GM12878 (cell line): Measurements from ENCODE around the gene ACYP1. TPM values are rescaled to one million over a fixed set of nuclear protein-coding genes. Genes with fewer than 3 reads are reported as not detected.
A peak's percentile ranks its signal among the peaks of the same experiment; 100 is the strongest.

Experiments
- BACH1 ChIP-seq: fragments of 450-650 bp; IDR thresholded peaks from 2 replicates; pipeline ENCODE4 v1.6.1; 2017; ENCODE audit warnings: mild to moderate bottlenecking, borderline replicate concordance
- EED ChIP-seq: sonication (generic); IDR thresholded peaks from 2 replicates; pipeline ENCODE4 v1.6.1; 2016; ENCODE audit warnings: antibody characterized with exemption, low read depth
- EGR1 ChIP-seq, 2 experiments: IDR thresholded peaks; 1 replicate in 1 of 2; 2 replicates in 1 of 2; pipeline ENCODE4 v1.6.1; 2011 to 2012; ENCODE audit warnings: low read depth in 2 of 2, low read length in 2 of 2, borderline replicate concordance in 1 of 2, mild to moderate bottlenecking in 1 of 2, moderate library complexity in 1 of 2
- EP300 ChIP-seq, 2 experiments: fragments of 150-350 bp in 1 of 2; IDR thresholded peaks; 2 replicates each; pipeline ENCODE4 v1.6.1; 2011 to 2012; ENCODE audit warnings: low read depth in 2 of 2, low read length in 2 of 2, borderline replicate concordance in 1 of 2, improper control_type of control experiment in 1 of 2, inconsistent platforms in 1 of 2; ENCODE audit not compliant: control insufficient read depth in 1 of 2
- HDAC2 ChIP-seq: fragments of 200-600 bp; sonication (generic); IDR thresholded peaks from 2 replicates; pipeline ENCODE4 v1.6.1; 2017
- HDAC6 ChIP-seq: fragments of 200-600 bp; sonication (generic); IDR thresholded peaks from one replicate; pipeline ENCODE4 v1.8.0; 2017; ENCODE audit warnings: antibody characterized with exemption; ENCODE audit not compliant: unreplicated experiment
- LARP7 ChIP-seq: fragments of 450-650 bp; IDR thresholded peaks from 2 replicates; pipeline ENCODE4 v1.6.1; 2017; ENCODE audit warnings: mild to moderate bottlenecking
- POLR2A ChIP-seq: IDR thresholded peaks from 2 replicates; pipeline ENCODE4 v1.6.1; 2011; ENCODE audit warnings: low read depth, mild to moderate bottlenecking, low read length
- RELA ChIP-seq: fragments of 450-650 bp; IDR thresholded peaks from 2 replicates; pipeline ENCODE4 v1.8.0; 2014; ENCODE audit warnings: borderline replicate concordance; ENCODE audit not compliant: partially characterized antibody
- RUNX3 ChIP-seq: IDR thresholded peaks from 2 replicates; pipeline ENCODE4 v1.6.1; 2012; ENCODE audit warnings: low read length, inconsistent platforms
- SMARCA5 ChIP-seq: fragments of 450-650 bp; IDR thresholded peaks from 2 replicates; pipeline ENCODE4 v1.6.1; 2017; ENCODE audit warnings: mild to moderate bottlenecking
- SMC3 ChIP-seq: IDR thresholded peaks from 2 replicates; pipeline ENCODE4 v1.6.1; 2011; ENCODE audit warnings: low read length, improper control_type of control experiment, borderline replicate concordance
- SRF ChIP-seq, 2 experiments: IDR thresholded peaks; 2 replicates each; pipeline ENCODE4 v1.6.1; 2011; ENCODE audit warnings: low read depth in 2 of 2, low read length in 2 of 2, mild to moderate bottlenecking in 1 of 2, moderate library complexity in 1 of 2
- TCF12 ChIP-seq: IDR thresholded peaks from 2 replicates; pipeline ENCODE4 v1.6.1; 2011; ENCODE audit warnings: low read depth, mild to moderate bottlenecking, low read length
- polyA plus RNA-seq, 11 experiments: library from polyadenylated mRNA; depleted of rRNA in 4 of 11; unstranded in 6 of 11; stranded (reverse) in 5 of 11; fragments of >200 nt; fragmentation: Nextera tagmentation in 4 of 11; fragmentation: Illumina TruSeq in 1 of 11; extraction: Ambion mirVana in 4 of 11; extraction: Trizol in 1 of 11; gene quantifications; 1 replicate in 1 of 11; 2 replicates in 10 of 11; pipeline versions ENCODE4 v1.2.1 to v1.2.3, GENCODE V29; 2011 to 2016; ENCODE audit warnings: inconsistent platforms in 2 of 11, missing spikeins in 2 of 11, low read depth in 1 of 11
- total RNA-seq, 4 experiments: library from RNA; depleted of rRNA in 3 of 4; stranded (reverse); fragments of >200 nt in 3 of 4; fragmentation: Illumina TruSeq in 1 of 4; extraction: Trizol in 1 of 4; gene quantifications; 2 replicates each; pipeline versions ENCODE4 v1.2.1 to v1.2.3, GENCODE V29; 2013 to 2021
- TF ChIP-seq, protein P1 (sequence below): fragments of 450-650 bp; IDR thresholded peaks from 2 replicates; pipeline ENCODE4 v1.6.1; 2017; ENCODE audit warnings: mild to moderate bottlenecking, moderate library complexity
- TF ChIP-seq, protein P2 (sequence below): fragments of 450-650 bp; IDR thresholded peaks from 2 replicates; pipeline ENCODE4 v1.6.1; 2016; ENCODE audit warnings: mild to moderate bottlenecking
- TF ChIP-seq, protein P3 (sequence below): fragments of 450-650 bp; formaldehyde crosslinking; IDR thresholded peaks from 2 replicates; pipeline ENCODE4 v1.4.0; 2022; ENCODE audit warnings: mild to moderate bottlenecking, moderate library complexity
- TF ChIP-seq, protein P4 (sequence below): fragments of 450-650 bp; conservative IDR thresholded peaks from 2 replicates; pipeline ENCODE4 v1.6.1; 2017; ENCODE audit warnings: mild to moderate bottlenecking, moderate library complexity

The ACYP1 gene
- total and polyA plus RNA-seq, 10 of the 15 experiments (the other 5 are each of a cell fraction or from before 2014, with no cell fraction given) = 18.2 to 52.6 (median 43.5) TPM

DNA sequence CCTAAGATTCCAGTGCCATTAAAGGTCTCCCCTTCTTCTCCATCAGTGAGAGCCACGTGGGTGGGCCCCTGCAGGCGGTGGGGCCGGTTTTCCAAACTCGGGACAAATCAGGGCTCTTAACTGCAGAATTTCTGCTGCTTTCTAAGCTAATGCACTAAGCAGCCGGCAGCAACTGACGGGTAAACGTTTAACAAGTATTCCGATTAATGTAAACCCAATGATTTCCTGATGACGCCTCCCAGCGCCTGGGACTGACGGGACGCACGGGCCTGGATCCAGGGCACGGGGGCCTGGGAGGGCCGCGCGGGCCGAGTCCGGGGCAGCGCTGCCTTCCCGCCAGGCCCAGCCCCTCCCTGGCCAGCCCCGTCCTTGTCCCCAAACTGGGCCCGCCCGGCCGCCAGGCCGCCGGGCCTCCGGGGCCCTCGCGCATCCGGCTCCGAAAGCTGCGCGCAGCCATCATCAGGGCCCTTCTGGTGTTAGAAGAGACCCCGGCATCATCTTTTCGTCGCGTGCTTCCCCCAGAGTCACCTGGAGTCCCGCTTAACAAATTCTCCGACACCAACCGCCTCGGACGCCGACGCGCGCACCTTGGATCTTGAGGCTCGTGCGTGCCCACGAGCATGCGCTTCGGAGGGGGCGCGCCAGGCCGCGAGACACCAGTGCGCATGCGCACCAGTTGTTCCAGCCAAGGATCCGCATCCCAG, 12.8 kb downstream of the ACYP1 start, which contains the start of gene MLH3 (continued):
- TF ChIP-seq, protein P1, sequence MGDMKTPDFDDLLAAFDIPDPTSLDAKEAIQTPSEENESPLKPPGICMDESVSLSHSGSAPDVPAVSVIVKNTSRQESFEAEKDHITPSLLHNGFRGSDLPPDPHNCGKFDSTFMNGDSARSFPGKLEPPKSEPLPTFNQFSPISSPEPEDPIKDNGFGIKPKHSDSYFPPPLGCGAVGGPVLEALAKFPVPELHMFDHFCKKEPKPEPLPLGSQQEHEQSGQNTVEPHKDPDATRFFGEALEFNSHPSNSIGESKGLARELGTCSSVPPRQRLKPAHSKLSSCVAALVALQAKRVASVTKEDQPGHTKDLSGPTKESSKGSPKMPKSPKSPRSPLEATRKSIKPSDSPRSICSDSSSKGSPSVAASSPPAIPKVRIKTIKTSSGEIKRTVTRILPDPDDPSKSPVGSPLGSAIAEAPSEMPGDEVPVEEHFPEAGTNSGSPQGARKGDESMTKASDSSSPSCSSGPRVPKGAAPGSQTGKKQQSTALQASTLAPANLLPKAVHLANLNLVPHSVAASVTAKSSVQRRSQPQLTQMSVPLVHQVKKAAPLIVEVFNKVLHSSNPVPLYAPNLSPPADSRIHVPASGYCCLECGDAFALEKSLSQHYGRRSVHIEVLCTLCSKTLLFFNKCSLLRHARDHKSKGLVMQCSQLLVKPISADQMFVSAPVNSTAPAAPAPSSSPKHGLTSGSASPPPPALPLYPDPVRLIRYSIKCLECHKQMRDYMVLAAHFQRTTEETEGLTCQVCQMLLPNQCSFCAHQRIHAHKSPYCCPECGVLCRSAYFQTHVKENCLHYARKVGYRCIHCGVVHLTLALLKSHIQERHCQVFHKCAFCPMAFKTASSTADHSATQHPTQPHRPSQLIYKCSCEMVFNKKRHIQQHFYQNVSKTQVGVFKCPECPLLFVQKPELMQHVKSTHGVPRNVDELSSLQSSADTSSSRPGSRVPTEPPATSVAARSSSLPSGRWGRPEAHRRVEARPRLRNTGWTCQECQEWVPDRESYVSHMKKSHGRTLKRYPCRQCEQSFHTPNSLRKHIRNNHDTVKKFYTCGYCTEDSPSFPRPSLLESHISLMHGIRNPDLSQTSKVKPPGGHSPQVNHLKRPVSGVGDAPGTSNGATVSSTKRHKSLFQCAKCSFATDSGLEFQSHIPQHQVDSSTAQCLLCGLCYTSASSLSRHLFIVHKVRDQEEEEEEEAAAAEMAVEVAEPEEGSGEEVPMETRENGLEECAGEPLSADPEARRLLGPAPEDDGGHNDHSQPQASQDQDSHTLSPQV = 0 out of 2 replicates have a peak, but pooled peaks have one; percentile 10
- TF ChIP-seq HDAC6 = no peak
- no peak for TF ChIP-seq HDAC2
- TF ChIP-seq BACH1 = peak; percentile 62; the same call in 1 of the 2 replicates
- TF ChIP-seq, protein P2, sequence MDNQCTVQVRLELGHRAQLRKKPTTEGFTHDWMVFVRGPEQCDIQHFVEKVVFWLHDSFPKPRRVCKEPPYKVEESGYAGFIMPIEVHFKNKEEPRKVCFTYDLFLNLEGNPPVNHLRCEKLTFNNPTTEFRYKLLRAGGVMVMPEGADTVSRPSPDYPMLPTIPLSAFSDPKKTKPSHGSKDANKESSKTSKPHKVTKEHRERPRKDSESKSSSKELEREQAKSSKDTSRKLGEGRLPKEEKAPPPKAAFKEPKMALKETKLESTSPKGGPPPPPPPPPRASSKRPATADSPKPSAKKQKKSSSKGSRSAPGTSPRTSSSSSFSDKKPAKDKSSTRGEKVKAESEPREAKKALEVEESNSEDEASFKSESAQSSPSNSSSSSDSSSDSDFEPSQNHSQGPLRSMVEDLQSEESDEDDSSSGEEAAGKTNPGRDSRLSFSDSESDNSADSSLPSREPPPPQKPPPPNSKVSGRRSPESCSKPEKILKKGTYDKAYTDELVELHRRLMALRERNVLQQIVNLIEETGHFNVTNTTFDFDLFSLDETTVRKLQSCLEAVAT = 0 out of 2 replicates have a peak, but pooled peaks have one; percentile 9
- TF ChIP-seq EGR1 (IDR thresholded peaks at IDR 0.05; ENCODE audit: borderline replicate concordance in 1 of 2, low read depth in 2 of 2, low read length in 2 of 2) = 0 out of 3 replicates have a peak, but pooled peaks of 1 of the 2 experiments have one; percentile 8
- TF ChIP-seq LARP7 = peak; percentile 89
- TF ChIP-seq RUNX3 = 0 out of 2 replicates have a peak, but pooled peaks have one; percentile 13
- peak; percentile 36; the same call in 1 of the 2 replicates for TF ChIP-seq EED
- TF ChIP-seq, protein P3, sequence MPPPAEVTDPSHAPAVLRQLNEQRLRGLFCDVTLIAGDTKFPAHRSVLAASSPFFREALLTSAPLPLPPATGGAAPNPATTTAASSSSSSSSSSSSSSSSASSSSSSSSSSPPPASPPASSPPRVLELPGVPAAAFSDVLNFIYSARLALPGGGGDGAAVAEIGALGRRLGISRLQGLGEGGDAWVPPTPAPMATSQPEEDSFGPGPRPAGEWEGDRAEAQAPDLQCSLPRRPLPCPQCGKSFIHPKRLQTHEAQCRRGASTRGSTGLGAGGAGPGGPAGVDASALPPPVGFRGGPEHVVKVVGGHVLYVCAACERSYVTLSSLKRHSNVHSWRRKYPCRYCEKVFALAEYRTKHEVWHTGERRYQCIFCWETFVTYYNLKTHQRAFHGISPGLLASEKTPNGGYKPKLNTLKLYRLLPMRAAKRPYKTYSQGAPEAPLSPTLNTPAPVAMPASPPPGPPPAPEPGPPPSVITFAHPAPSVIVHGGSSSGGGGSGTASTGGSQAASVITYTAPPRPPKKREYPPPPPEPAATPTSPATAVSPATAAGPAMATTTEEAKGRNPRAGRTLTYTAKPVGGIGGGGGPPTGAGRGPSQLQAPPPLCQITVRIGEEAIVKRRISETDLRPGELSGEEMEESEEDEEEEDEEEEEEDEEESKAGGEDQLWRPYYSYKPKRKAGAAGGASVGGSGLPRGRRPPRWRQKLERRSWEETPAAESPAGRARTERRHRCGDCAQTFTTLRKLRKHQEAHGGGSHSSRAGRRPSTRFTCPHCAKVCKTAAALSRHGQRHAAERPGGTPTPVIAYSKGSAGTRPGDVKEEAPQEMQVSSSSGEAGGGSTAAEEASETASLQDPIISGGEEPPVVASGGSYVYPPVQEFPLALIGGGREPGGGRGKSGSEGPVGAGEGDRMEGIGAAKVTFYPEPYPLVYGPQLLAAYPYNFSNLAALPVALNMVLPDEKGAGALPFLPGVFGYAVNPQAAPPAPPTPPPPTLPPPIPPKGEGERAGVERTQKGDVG (CRISPR knock-in tag) = 0 out of 2 replicates have a peak, but pooled peaks have one; percentile 15
- no peak for TF ChIP-seq SMC3
- no peak for TF ChIP-seq SRF (IDR thresholded peaks at IDR 0.05; ENCODE audit: low read depth in 2 of 2, low read length in 2 of 2)
- no peak for TF ChIP-seq EP300 (IDR thresholded peaks at IDR 0.05; ENCODE audit: borderline replicate concordance in 1 of 2, control insufficient read depth in 1 of 2, low read depth in 2 of 2, low read length in 2 of 2)
- TF ChIP-seq SMARCA5 = 0 out of 2 replicates have a peak, but pooled peaks have one; percentile 51
- TF ChIP-seq, protein P4, sequence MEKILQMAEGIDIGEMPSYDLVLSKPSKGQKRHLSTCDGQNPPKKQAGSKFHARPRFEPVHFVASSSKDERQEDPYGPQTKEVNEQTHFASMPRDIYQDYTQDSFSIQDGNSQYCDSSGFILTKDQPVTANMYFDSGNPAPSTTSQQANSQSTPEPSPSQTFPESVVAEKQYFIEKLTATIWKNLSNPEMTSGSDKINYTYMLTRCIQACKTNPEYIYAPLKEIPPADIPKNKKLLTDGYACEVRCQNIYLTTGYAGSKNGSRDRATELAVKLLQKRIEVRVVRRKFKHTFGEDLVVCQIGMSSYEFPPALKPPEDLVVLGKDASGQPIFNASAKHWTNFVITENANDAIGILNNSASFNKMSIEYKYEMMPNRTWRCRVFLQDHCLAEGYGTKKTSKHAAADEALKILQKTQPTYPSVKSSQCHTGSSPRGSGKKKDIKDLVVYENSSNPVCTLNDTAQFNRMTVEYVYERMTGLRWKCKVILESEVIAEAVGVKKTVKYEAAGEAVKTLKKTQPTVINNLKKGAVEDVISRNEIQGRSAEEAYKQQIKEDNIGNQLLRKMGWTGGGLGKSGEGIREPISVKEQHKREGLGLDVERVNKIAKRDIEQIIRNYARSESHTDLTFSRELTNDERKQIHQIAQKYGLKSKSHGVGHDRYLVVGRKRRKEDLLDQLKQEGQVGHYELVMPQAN = 0 out of 2 replicates have a peak, but pooled peaks have one; percentile 47
- peak; percentile 13; the same call in 1 of the 2 replicates for TF ChIP-seq TCF12
- peak; percentile 82 for TF ChIP-seq POLR2A
- TF ChIP-seq RELA = peak; percentile 51
